Mesenchymal stem cell (in vitro differentiated cells and primary cell): ENCODE measurements around the gene KIRREL3.

ENCODE experiments used
- DNase-seq: peaks from one replicate; pipeline ENCODE4 v3.0.0-alpha.2; 2013
- H2AFZ ChIP-seq: one replicate; pipeline ENCODE4 v1.6.1; 2013; ENCODE audit warnings: low read depth, mild to moderate bottlenecking, control low read depth, inconsistent platforms, low read length, moderate library complexity
- H2AK5ac ChIP-seq: 2 replicates; pipeline ENCODE4 v1.6.1; 2013; ENCODE audit warnings: low read length, moderate library complexity, mild to moderate bottlenecking, inconsistent platforms; ENCODE audit not compliant: severe bottlenecking
- H2BK120ac ChIP-seq: one replicate; pipeline ENCODE4 v1.6.1; 2013; ENCODE audit warnings: low read depth, mild to moderate bottlenecking, inconsistent platforms, low read length, moderate library complexity
- H2BK12ac ChIP-seq, 2 experiments: one replicate each; pipeline ENCODE4 v1.6.1; 2013; ENCODE audit warnings: inconsistent platforms in 2 of 2, low read length in 2 of 2, mild to moderate bottlenecking in 2 of 2, moderate library complexity in 2 of 2, control low read depth in 1 of 2
- H2BK15ac ChIP-seq: one replicate; pipeline ENCODE4 v1.6.1; 2013; ENCODE audit warnings: mild to moderate bottlenecking, low read depth, inconsistent platforms; ENCODE audit not compliant: poor library complexity, severe bottlenecking
- H2BK5ac ChIP-seq: 2 replicates; pipeline ENCODE4 v1.6.1; 2013; ENCODE audit warnings: low read depth, mild to moderate bottlenecking, low read length, control low read depth, inconsistent platforms; ENCODE audit not compliant: poor library complexity, severe bottlenecking
- H3K14ac ChIP-seq, 2 experiments: one replicate each; pipeline ENCODE4 v1.6.1; 2013; ENCODE audit warnings: inconsistent platforms in 2 of 2, low read length in 2 of 2, control low read depth in 1 of 2, mild to moderate bottlenecking in 1 of 2, moderate library complexity in 1 of 2
- H3K18ac ChIP-seq, 2 experiments: one replicate each; pipeline ENCODE4 v1.6.1; 2013; ENCODE audit warnings: inconsistent platforms in 2 of 2, low read length in 2 of 2, control low read depth in 1 of 2, low read depth in 1 of 2, mild to moderate bottlenecking in 1 of 2
- H3K23ac ChIP-seq, 2 experiments: one replicate each; pipeline ENCODE4 v1.6.1; 2013; ENCODE audit warnings: inconsistent platforms in 2 of 2, low read length in 2 of 2, mild to moderate bottlenecking in 2 of 2, moderate library complexity in 2 of 2, control low read depth in 1 of 2
- H3K27ac ChIP-seq: 2 replicates; pipeline ENCODE4 v1.5.1; 2013; ENCODE audit warnings: mild to moderate bottlenecking, moderate library complexity, low read length, control low read depth, inconsistent platforms; ENCODE audit not compliant: poor library complexity, severe bottlenecking
- H3K27me3 ChIP-seq, 2 experiments: 2 replicates each; pipeline versions ENCODE4 v1.6.1 to v1.7.0; 2013; ENCODE audit warnings: low read length in 2 of 2, mild to moderate bottlenecking in 2 of 2, moderate library complexity in 2 of 2, control low read depth in 1 of 2, inconsistent platforms in 1 of 2; ENCODE audit not compliant: control insufficient read depth in 1 of 2, insufficient read depth in 1 of 2
- H3K36me3 ChIP-seq, 2 experiments: 2 replicates each; pipeline versions ENCODE4 v1.6.1 to v1.7.0; 2013; ENCODE audit warnings: low read length in 2 of 2, control low read depth in 1 of 2, inconsistent platforms in 1 of 2, low read depth in 1 of 2, mild to moderate bottlenecking in 1 of 2; ENCODE audit not compliant: insufficient read depth in 2 of 2, control insufficient read depth in 1 of 2
- H3K4ac ChIP-seq, 2 experiments: one replicate each; pipeline ENCODE4 v1.6.1; 2013; ENCODE audit warnings: inconsistent platforms in 2 of 2, low read length in 2 of 2, mild to moderate bottlenecking in 2 of 2, moderate library complexity in 2 of 2, control low read depth in 1 of 2, low read depth in 1 of 2
- H3K4me1 ChIP-seq: 2 replicates; pipeline ENCODE4 v1.6.1; 2013; ENCODE audit warnings: low read depth, low read length, control low read depth; ENCODE audit not compliant: control insufficient read depth, insufficient read depth
- H3K4me2 ChIP-seq: 2 replicates; pipeline ENCODE4 v1.6.1; 2013; ENCODE audit warnings: low read length, mild to moderate bottlenecking, inconsistent platforms; ENCODE audit not compliant: poor library complexity, severe bottlenecking
- H3K4me3 ChIP-seq, 2 experiments: 2 replicates each; pipeline versions ENCODE4 v1.5.1 to v1.7.0; 2013; ENCODE audit warnings: low read length in 2 of 2, mild to moderate bottlenecking in 2 of 2, control low read depth in 1 of 2, low read depth in 1 of 2; ENCODE audit not compliant: insufficient read depth in 1 of 2
- H3K79me1 ChIP-seq: replicated peaks from 2 replicates; pipeline ENCODE4 v1.6.1; 2013; ENCODE audit warnings: mild to moderate bottlenecking, control low read depth, low read length, inconsistent platforms; ENCODE audit not compliant: poor library complexity, severe bottlenecking
- H3K9ac ChIP-seq: 2 replicates; pipeline ENCODE4 v1.7.0; 2013; ENCODE audit warnings: mild to moderate bottlenecking, low read length, moderate library complexity
- H3K9me3 ChIP-seq: 2 replicates; pipeline ENCODE4 v1.7.0; 2013; ENCODE audit warnings: mild to moderate bottlenecking, low read length; ENCODE audit not compliant: control insufficient read depth
- H4K8ac ChIP-seq: one replicate; pipeline ENCODE4 v1.6.1; 2013; ENCODE audit warnings: inconsistent platforms, mild to moderate bottlenecking, low read length, moderate library complexity
- H4K91ac ChIP-seq: one replicate; pipeline ENCODE4 v1.6.1; 2013; ENCODE audit warnings: mild to moderate bottlenecking, low read length, inconsistent platforms
- WGBS: methylation state at CpG from one replicate; pipeline ENCODE4 v1.1.7; 2013; ENCODE audit warnings: mixed read lengths; 5-methylcytosine and 5-hydroxymethylcytosine counted together

The KIRREL3 gene

DNA sequence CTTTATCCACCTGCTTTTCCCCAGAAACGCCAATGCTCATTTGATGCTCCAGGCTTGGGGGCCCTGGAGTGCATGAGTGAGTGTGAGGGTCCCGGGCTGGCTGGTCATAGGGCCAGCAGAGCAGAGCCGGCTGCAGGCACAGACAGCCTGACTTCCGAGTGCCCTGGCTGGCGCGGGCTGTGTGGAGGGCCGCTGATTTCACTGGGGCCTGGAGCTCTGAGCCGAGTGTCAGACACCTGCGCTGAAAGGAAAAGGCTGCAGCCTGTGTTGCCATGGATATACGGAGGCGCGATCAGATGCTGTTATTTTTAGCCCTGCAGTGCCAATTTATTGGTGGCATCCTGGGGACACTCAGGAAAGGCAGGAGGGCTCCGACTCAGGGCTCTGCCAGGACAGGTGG lies 557.5 kb downstream of the KIRREL3 start:
- peaks cover 3% of the 10 kb centered on the region for H3K4me1 ChIP-seq
- no peak overlapping the region for H3K4me2 ChIP-seq
- H3K9me3 ChIP-seq, result no peaks in the 10 kb centered on the region
- no peak overlapping the region for H2BK12ac ChIP-seq
- H4K8ac ChIP-seq, result no peak overlapping the region
- H3K18ac ChIP-seq, result no peak overlapping the region
- H3K9ac ChIP-seq, result no peak overlapping the region
- H3K27ac ChIP-seq, result no peak overlapping the region
- H2AFZ ChIP-seq, result no peak overlapping the region
- no peak overlapping the region for H3K4me3 ChIP-seq
- H3K23ac ChIP-seq, result no peak overlapping the region
- H3K4ac ChIP-seq, result no peak overlapping the region
- H2BK15ac ChIP-seq, result no peak overlapping the region
- WGBS, result 78% methylated on average over 13 of the region's 13 CpGs
- H2BK5ac ChIP-seq, result no peak overlapping the region
- no peak overlapping the region for H2BK120ac ChIP-seq
- H3K36me3 ChIP-seq, result peaks cover 0 to 4% of the 10 kb centered on the region in 2 experiments
- no peaks in the 10 kb centered on the region for H3K79me1 ChIP-seq
- no peak overlapping the region for H4K91ac ChIP-seq
- DNase-seq, result no peak
- peaks cover 11 to 22% of the 10 kb centered on the region in 2 experiments for H3K27me3 ChIP-seq
- no peak overlapping the region for H2AK5ac ChIP-seq
- H3K14ac ChIP-seq, result no peak overlapping the region

DNA sequence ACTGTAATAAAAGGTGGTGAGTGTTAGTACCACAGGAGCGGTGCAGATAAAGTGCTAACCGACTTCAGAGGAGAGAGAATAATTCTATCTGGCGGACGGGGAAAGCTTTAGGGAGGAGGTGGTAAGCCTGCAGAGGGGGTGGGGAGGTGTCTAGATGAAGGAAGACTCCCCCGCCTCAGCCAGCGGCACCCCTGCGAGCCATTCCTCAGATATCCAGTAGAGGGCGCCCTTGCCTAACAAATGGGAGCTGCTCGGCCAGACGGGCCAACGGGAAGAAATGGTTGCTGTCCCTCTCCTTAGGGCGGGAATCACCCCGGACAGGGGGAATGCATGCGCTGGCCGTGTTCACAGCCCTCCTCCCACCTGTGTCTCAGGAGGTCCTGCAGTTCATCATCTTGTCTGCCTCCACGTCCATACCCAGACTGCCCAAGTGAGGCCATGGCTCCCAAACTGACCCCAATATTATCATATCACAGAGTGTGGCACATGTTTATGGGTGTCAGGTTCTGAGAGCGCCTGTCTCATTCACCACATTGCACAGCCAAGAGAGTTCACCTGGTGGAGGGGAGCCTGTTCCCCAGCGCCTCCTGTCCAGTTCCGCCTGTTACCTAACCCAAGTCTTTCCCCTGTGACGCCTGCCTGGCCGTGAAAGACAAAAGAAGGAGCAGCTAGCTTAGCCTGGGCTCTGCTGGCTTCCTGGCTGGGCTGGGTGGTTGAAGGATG lies 559.6 kb downstream of the KIRREL3 start:
- Histone ChIP-seq H3K4me1 (peaks cover 3% of the 10 kb centered on the region), H3K9ac (no peak overlapping the region), H3K23ac (no peak overlapping the region), H3K4ac (no peak overlapping the region), H2BK120ac (no peak overlapping the region), H3K79me1 (no peaks in the 10 kb centered on the region), H3K9me3 (no peaks in the 10 kb centered on the region), H3K27me3 (peaks cover 11 to 22% of the 10 kb centered on the region in 2 experiments), H3K36me3 (peaks cover 0 to 12% of the 10 kb centered on the region in 2 experiments), H2AFZ (peak overlapping the region; percentile 67), H3K14ac (peak overlapping the region in 1 of 2 experiments; percentile 83), H3K27ac (no peak overlapping the region), H3K4me2 (no peak overlapping the region), H2BK5ac (no peak overlapping the region), H2AK5ac (no peak overlapping the region), H4K91ac (no peak overlapping the region), H2BK12ac (no peak overlapping the region), H2BK15ac (no peak overlapping the region), H4K8ac (no peak overlapping the region), H3K4me3 (no peak overlapping the region), H3K18ac (no peak overlapping the region)
- DNase-seq, result peak; percentile 72
- WGBS, result 18% methylated on average over 21 of the region's 21 CpGs

DNA sequence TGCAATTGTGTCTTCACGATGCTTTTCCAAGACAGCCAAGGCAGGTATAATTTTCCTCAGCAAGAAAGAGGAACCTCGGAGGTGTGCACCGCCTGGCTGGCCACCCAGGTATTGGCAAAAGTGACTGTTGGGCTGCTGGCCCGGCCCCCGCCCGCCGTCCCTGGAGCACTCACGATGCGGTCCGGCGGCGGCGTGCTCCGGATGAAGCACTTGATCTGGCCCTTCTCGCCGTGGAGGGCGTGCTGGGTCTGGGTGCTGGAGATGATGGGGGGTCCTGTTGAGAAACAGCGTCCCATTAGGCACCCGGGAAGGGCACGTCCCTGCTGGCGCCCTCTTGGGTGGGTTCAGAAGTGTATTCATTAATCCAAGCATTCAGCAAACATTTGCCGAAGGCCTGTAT lies 560.3 kb downstream of the KIRREL3 start:
- Histone ChIP-seq H3K36me3 (peaks cover 0 to 12% of the 10 kb centered on the region in 2 experiments), H3K79me1 (no peaks in the 10 kb centered on the region), H2BK120ac (no peak overlapping the region), H2AFZ (no peak overlapping the region), H4K91ac (peak overlapping the region; percentile 15), H3K18ac (no peak overlapping the region), H3K14ac (no peak overlapping the region), H3K4me2 (no peak overlapping the region), H3K23ac (no peak overlapping the region), H3K4me3 (no peak overlapping the region), H3K4me1 (peaks cover 3% of the 10 kb centered on the region), H2AK5ac (no peak overlapping the region), H2BK15ac (peak overlapping the region; percentile 45), H3K27ac (no peak overlapping the region), H4K8ac (no peak overlapping the region), H3K9ac (no peak overlapping the region), H3K27me3 (peaks cover 11 to 22% of the 10 kb centered on the region in 2 experiments), H3K4ac (no peak overlapping the region), H2BK5ac (no peak overlapping the region), H2BK12ac (no peak overlapping the region), H3K9me3 (no peaks in the 10 kb centered on the region)
- no peak for DNase-seq
- WGBS, result 77% methylated on average over 22 of the region's 22 CpGs

DNA sequence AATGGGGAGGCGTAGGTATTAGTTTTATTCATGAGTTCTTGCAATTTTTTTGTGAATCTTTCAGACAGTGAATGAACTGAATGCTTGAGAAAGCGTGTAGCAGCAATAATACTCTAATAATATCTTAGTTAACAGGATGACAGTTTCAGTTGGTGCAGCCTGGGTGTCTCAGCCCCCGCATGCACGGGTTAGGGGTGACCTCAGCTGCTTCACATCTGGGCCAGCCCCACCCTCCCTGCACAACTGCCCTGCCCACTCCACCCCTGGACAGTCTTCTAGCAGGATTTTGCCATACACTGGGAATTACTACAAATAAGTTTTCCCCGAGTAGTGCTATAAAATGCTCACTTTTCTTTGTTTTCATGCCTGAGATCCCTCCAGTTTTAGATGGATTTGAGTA lies 561.9 kb downstream of the KIRREL3 start:
- Histone ChIP-seq H3K4me2 (no peak overlapping the region), H3K23ac (no peak overlapping the region), H3K9me3 (no peaks in the 10 kb centered on the region), H3K27me3 (peaks cover 11 to 22% of the 10 kb centered on the region in 2 experiments), H3K27ac (no peak overlapping the region), H3K36me3 (peaks cover 0 to 8% of the 10 kb centered on the region in 2 experiments), H4K91ac (no peak overlapping the region), H2AK5ac (no peak overlapping the region), H2BK12ac (no peak overlapping the region), H3K18ac (no peak overlapping the region), H2BK5ac (no peak overlapping the region), H2BK15ac (no peak overlapping the region), H3K4ac (no peak overlapping the region), H3K9ac (no peak overlapping the region), H2BK120ac (no peak overlapping the region), H4K8ac (no peak overlapping the region), H3K79me1 (no peaks in the 10 kb centered on the region), H3K14ac (no peak overlapping the region), H3K4me1 (peaks cover 13% of the 10 kb centered on the region), H2AFZ (no peak overlapping the region), H3K4me3 (no peak overlapping the region)
- 90% methylated on average over 3 of the region's 5 CpGs for WGBS
- DNase-seq, result no peak
